ENCODE measurements around the gene TCF7. TPM values are rescaled to one million over a fixed set of nuclear protein-coding genes. Genes with fewer than 3 reads are reported as not detected.

The TCF7 gene
- polyA plus RNA-seq, 3 donors, result 1.7 to 4.7 (median 4.1) TPM

GRCh38 chr5:134124289-134125038, 10.0 kb downstream of the TCF7 start:
- no peak overlapping the region for H3K27ac ChIP-seq (ENCODE audit: low read depth, low read length)
- 79 to 83% (median 82%) methylated on average over 8 of the region's 8 CpGs for WGBS, 3 donors

GRCh38 chr5:134125039-134126015, 10.8 kb downstream of the TCF7 start:
- H3K27ac ChIP-seq (ENCODE audit: low read depth, low read length), result no peak overlapping the region

GRCh38 chr5:134127376-134127861, 12.9 kb downstream of the TCF7 start:
- WGBS, 3 donors, result 37 to 72% (median 62%) methylated on average over 15 of the region's 15 CpGs
- H3K27ac ChIP-seq (ENCODE audit: low read depth, low read length), result no peak overlapping the region

More at GRCh38 chr5:134125039-134126015, 10.8 kb downstream of the TCF7 start:
- 44 to 53% (median 49%) methylated on average over 14 of the region's 14 CpGs for WGBS, 3 donors

- WGBS, 3 donors, result 73 to 84% (median 80%) methylated on average over 18 of the region's 18 CpGs
- no peak overlapping the region for H3K27ac ChIP-seq (ENCODE audit: low read depth, low read length)
Observed at GRCh38 chr5:134127988-134128647, 13.6 kb downstream of the TCF7 start.

GRCh38 chr5:134128648-134128995, 14.1 kb downstream of the TCF7 start:
- H3K27ac ChIP-seq (ENCODE audit: low read depth, low read length), result no peak overlapping the region
- WGBS, 3 donors, result 85 to 90% (median 89%) methylated on average over 5 of the region's 5 CpGs

GRCh38 chr5:134129411-134130238, 15.1 kb downstream of the TCF7 start:
- WGBS, 3 donors, result 71 to 86% (median 82%) methylated on average over 25 of the region's 25 CpGs
- H3K27ac ChIP-seq (ENCODE audit: low read depth, low read length), result no peak overlapping the region

GRCh38 chr5:134130239-134130945, 15.9 kb downstream of the TCF7 start:
- 85 to 93% (median 86%) methylated on average over 8 of the region's 8 CpGs for WGBS, 3 donors
- no peak overlapping the region for H3K27ac ChIP-seq (ENCODE audit: low read depth, low read length)

- no peak overlapping the region for H3K27ac ChIP-seq (ENCODE audit: low read depth, low read length)
- 65 to 89% (median 84%) methylated on average over 3 of the region's 3 CpGs for WGBS, 3 donors
Observed at GRCh38 chr5:134131165-134131564, 16.7 kb downstream of the TCF7 start.

- WGBS, 3 donors, result 85 to 92% (median 88%) methylated on average over 7 of the region's 7 CpGs
- H3K27ac ChIP-seq (ENCODE audit: low read depth, low read length), result no peak overlapping the region
Observed at GRCh38 chr5:134131578-134132350, 17.3 kb downstream of the TCF7 start.

- no peak overlapping the region for H3K27ac ChIP-seq (ENCODE audit: low read depth, low read length)
- 61 to 72% (median 71%) methylated on average over 16 of the region's 16 CpGs for WGBS, 3 donors
Observed at GRCh38 chr5:134132372-134133187, 18.1 kb downstream of the TCF7 start.

GRCh38 chr5:134133188-134133994, 18.9 kb downstream of the TCF7 start:
- WGBS, 3 donors, result 87 to 90% (median 88%) methylated on average over 9 of the region's 9 CpGs
- H3K27ac ChIP-seq (ENCODE audit: low read depth, low read length), result no peak overlapping the region

- H3K27ac ChIP-seq (ENCODE audit: low read depth, low read length), result no peak overlapping the region
- 87 to 94% (median 91%) methylated on average over 6 of the region's 6 CpGs for WGBS, 3 donors
Observed at GRCh38 chr5:134133995-134134541, 19.6 kb downstream of the TCF7 start.

- 91 to 94% (median 93%) methylated on average over 7 of the region's 7 CpGs for WGBS, 3 donors
- H3K27ac ChIP-seq (ENCODE audit: low read depth, low read length), result no peak overlapping the region
Observed at GRCh38 chr5:134135091-134135655, 20.7 kb downstream of the TCF7 start.

- WGBS, 3 donors, result 36 to 82% (median 60%) methylated on average over 2 of the region's 2 CpGs
- H3K27ac ChIP-seq (ENCODE audit: low read depth, low read length), result no peak overlapping the region
Observed at GRCh38 chr5:134136221-134136631, 21.7 kb downstream of the TCF7 start.
